GM12878 (cell line): ENCODE measurements around the gene FASTK. TPM values are rescaled to one million over a fixed set of nuclear protein-coding genes. Genes with fewer than 3 reads are reported as not detected.

Experiments
- ATAC-seq: fragments of 200-7000 bp; cut with Tn5 transposase; 3 replicates; pipeline ENCODE4 v1.9.1; 2020; ENCODE audit warnings: mild to moderate bottlenecking, moderate library complexity
- BruUV-seq: library from RNA; stranded (reverse); fragments of 400-500 nt; replicated peaks from 2 replicates; lab custom pipeline; 2021; lab: Mats Ljungman, UMichigan
- CTCF ChIA-PET: fragments of 300-600 bp; sonication (Branson Sonifier 250); formaldehyde crosslinking; extraction: SDS; loops from one replicate; lab custom pipeline; 2021; ENCODE audit warnings: inconsistent platforms; lab: Yijun Ruan, JAX
- POLR2A ChIA-PET: fragments of 350-600 bp; formaldehyde crosslinking; extraction: SDS; loops from one replicate; lab custom pipeline; 2021; ENCODE audit warnings: inconsistent platforms; lab: Charles Lee
- RAD21 ChIA-PET: fragments of 300-600 bp; sonication (Branson Sonifier 250); formaldehyde crosslinking; loops from one replicate; lab custom pipeline; 2023; ENCODE audit warnings: antibody characterized with exemption; ENCODE audit not compliant: unreplicated experiment; lab: Charles Lee
- SMC1A ChIA-PET: fragments of 300-600 bp; sonication (Branson Sonifier 250); formaldehyde crosslinking; loops from one replicate; lab custom pipeline; 2023; ENCODE audit not compliant: unreplicated experiment, uncharacterized antibody; lab: Charles Lee
- DNase-seq: peaks from one replicate; pipeline ENCODE4 v3.0.0-alpha.2; 2011; ENCODE audit warnings: low read depth, low spot score
- FAIRE-seq: peaks from 3 replicates; lab custom pipeline; 2011; peaks lifted over from hg19 to GRCh38; lab: Jason Lieb, UNC
- H2AFZ ChIP-seq: 2 replicates; pipeline ENCODE4 v1.6.0; 2011; ENCODE audit warnings: low read depth, low read length, control low read depth; ENCODE audit not compliant: control insufficient read depth
- H3K27ac ChIP-seq: 2 replicates; pipeline ENCODE4 v1.5.1; 2011; ENCODE audit warnings: control low read depth; ENCODE audit not compliant: control insufficient read depth, insufficient read depth
- H3K27me3 ChIP-seq, 2 experiments: replicated peaks in 1 of 2; 2 replicates each; pipeline versions ENCODE4 v1.6.0 to v1.6.1; 2011; ENCODE audit warnings: low read length in 1 of 2; ENCODE audit not compliant: control insufficient read depth in 2 of 2, insufficient read depth in 2 of 2
- H3K36me3 ChIP-seq, 2 experiments: 2 replicates each; pipeline ENCODE4 v1.5.1; 2011; ENCODE audit warnings: low read length in 1 of 2; ENCODE audit not compliant: control insufficient read depth in 2 of 2, insufficient read depth in 2 of 2
- H3K4me1 ChIP-seq: 2 replicates; pipeline ENCODE4 v1.6.1; 2011; ENCODE audit warnings: mild to moderate bottlenecking, low read length, moderate library complexity, mixed read lengths; ENCODE audit not compliant: control insufficient read depth, insufficient read depth
- H3K4me2 ChIP-seq: 2 replicates; pipeline ENCODE4 v1.6.0; 2011; ENCODE audit warnings: control low read depth; ENCODE audit not compliant: control insufficient read depth, insufficient read depth
- H3K4me3 ChIP-seq: fragments of 200-600 bp; sonication (generic); 2 replicates; pipeline ENCODE4 v1.5.1; 2016
- H3K79me2 ChIP-seq: 2 replicates; pipeline ENCODE4 v1.6.0; 2011; ENCODE audit warnings: low read length; ENCODE audit not compliant: control insufficient read depth, insufficient read depth
- H3K9ac ChIP-seq: 2 replicates; pipeline ENCODE4 v1.8.0; 2011; ENCODE audit warnings: low read length, control low read depth, mixed read lengths; ENCODE audit not compliant: control insufficient read depth, insufficient read depth
- H3K9me3 ChIP-seq: replicated peaks from 3 replicates; pipeline ENCODE4 v1.5.1; 2011; ENCODE audit warnings: mild to moderate bottlenecking, low read length; ENCODE audit not compliant: control insufficient read depth, insufficient read depth
- H4K20me1 ChIP-seq: 2 replicates; pipeline ENCODE4 v1.6.0; 2011; ENCODE audit not compliant: control insufficient read depth, insufficient read depth
- BACH1 ChIP-seq: fragments of 450-650 bp; IDR thresholded peaks from 2 replicates; pipeline ENCODE4 v1.6.1; 2017; ENCODE audit warnings: mild to moderate bottlenecking, borderline replicate concordance
- BHLHE40 ChIP-seq, 2 experiments: fragments of 450-650 bp in 1 of 2; IDR thresholded peaks; 2 replicates each; pipeline ENCODE4 v1.6.1; 2011 to 2017; ENCODE audit warnings: low read depth in 2 of 2, borderline replicate concordance in 1 of 2, improper control_type of control experiment in 1 of 2, low read length in 1 of 2, mild to moderate bottlenecking in 1 of 2
- CREM ChIP-seq: IDR thresholded peaks from 2 replicates; pipeline ENCODE4 v1.6.1; 2014; ENCODE audit warnings: antibody characterized with exemption, low read depth
- CTCF ChIP-seq, 3 experiments: IDR thresholded peaks in 2 of 3; conservative IDR thresholded peaks in 1 of 3; 2 replicates each; pipeline ENCODE4 v1.5.1; 2011; ENCODE audit warnings: low read depth in 3 of 3, low read length in 3 of 3, mild to moderate bottlenecking in 3 of 3, control low read depth in 2 of 3, moderate library complexity in 2 of 3, inconsistent platforms in 1 of 3, mixed read lengths in 1 of 3; ENCODE audit not compliant: control insufficient read depth in 2 of 3, insufficient read depth in 1 of 3; ENCODE audit errors: extremely low read depth in 1 of 3
- EED ChIP-seq: sonication (generic); IDR thresholded peaks from 2 replicates; pipeline ENCODE4 v1.6.1; 2016; ENCODE audit warnings: antibody characterized with exemption, low read depth
- HDAC6 ChIP-seq: fragments of 200-600 bp; sonication (generic); IDR thresholded peaks from one replicate; pipeline ENCODE4 v1.8.0; 2017; ENCODE audit warnings: antibody characterized with exemption; ENCODE audit not compliant: unreplicated experiment
- KLF5 ChIP-seq: fragments of 450-650 bp; IDR thresholded peaks from 2 replicates; pipeline ENCODE4 v1.6.1; 2014; ENCODE audit warnings: mild to moderate bottlenecking; ENCODE audit not compliant: partially characterized antibody
- MYB ChIP-seq: fragments of 150-350 bp; IDR thresholded peaks from 2 replicates; pipeline ENCODE4 v1.6.1; 2014; ENCODE audit warnings: mild to moderate bottlenecking, low read depth, low read length, borderline replicate concordance
- NR2C1 ChIP-seq: fragments of 450-650 bp; IDR thresholded peaks from 2 replicates; pipeline ENCODE4 v1.6.1; 2017; ENCODE audit warnings: antibody characterized with exemption, mild to moderate bottlenecking, moderate library complexity
- POLR2A ChIP-seq: IDR thresholded peaks from 2 replicates; pipeline ENCODE4 v1.6.1; 2011; ENCODE audit warnings: low read depth, mild to moderate bottlenecking, low read length
- RAD51 ChIP-seq: fragments of 450-650 bp; IDR thresholded peaks from 2 replicates; pipeline ENCODE4 v1.6.1; 2016; ENCODE audit warnings: moderate library complexity, mild to moderate bottlenecking, inconsistent platforms
- SIX5 ChIP-seq: IDR thresholded peaks from 2 replicates; pipeline ENCODE4 v1.6.1; 2011; ENCODE audit warnings: mild to moderate bottlenecking, low read depth, low read length, moderate library complexity; ENCODE audit not compliant: severe bottlenecking
- SREBF1 ChIP-seq: IDR thresholded peaks from 2 replicates; pipeline ENCODE4 v1.6.1; 2012; ENCODE audit warnings: mild to moderate bottlenecking, low read length
- STAT3 ChIP-seq: IDR thresholded peaks from 2 replicates; pipeline ENCODE4 v1.6.1; 2011; ENCODE audit warnings: low read depth, low read length, improper control_type of control experiment
- TBL1XR1 ChIP-seq: IDR thresholded peaks from 2 replicates; pipeline ENCODE4 v1.6.1; 2012; ENCODE audit warnings: low read depth, low read length, improper control_type of control experiment
- TCF7 ChIP-seq: IDR thresholded peaks from 2 replicates; pipeline ENCODE4 v1.6.1; 2014; ENCODE audit warnings: antibody characterized with exemption, borderline replicate concordance
- YY1 ChIP-seq: IDR thresholded peaks from 2 replicates; pipeline ENCODE4 v1.6.1; 2011; ENCODE audit warnings: low read depth, mild to moderate bottlenecking, low read length
- ZNF384 ChIP-seq: IDR thresholded peaks from 2 replicates; pipeline ENCODE4 v1.6.1; 2012; ENCODE audit warnings: low read depth, mild to moderate bottlenecking, low read length, improper control_type of control experiment, borderline replicate concordance
- ZSCAN29 ChIP-seq: fragments of 450-650 bp; IDR thresholded peaks from 2 replicates; pipeline ENCODE4 v1.6.1; 2017; ENCODE audit warnings: mild to moderate bottlenecking, moderate library complexity
- WGBS: methylation state at CpG from one replicate; pipeline ENCODE4 v1.1.6; 2016; ENCODE audit warnings: low lambda C conversion rate; ENCODE audit not compliant: insufficient replicate concordance, insufficient coverage; ENCODE audit errors: missing lambda C conversion rate; 5-methylcytosine and 5-hydroxymethylcytosine counted together
- in situ Hi-C: fragments of 300-500 bp; cut with MboI; formaldehyde crosslinking; loops from 9 replicates; pipeline ENCODE4 v1.14.3; 2018; ENCODE audit warnings: mixed read lengths
- intact Hi-C: fragments of 100-400 bp; cut with micrococcal nuclease; formaldehyde crosslinking; loops from one replicate; pipeline ENCODE4 v1.14.2; 2022; ENCODE audit not compliant: unreplicated experiment
- polyA plus RNA-seq, 11 experiments: library from polyadenylated mRNA; depleted of rRNA in 4 of 11; unstranded in 6 of 11; stranded (reverse) in 5 of 11; fragments of >200 nt; fragmentation: Nextera tagmentation in 4 of 11; fragmentation: Illumina TruSeq in 1 of 11; extraction: Ambion mirVana in 4 of 11; extraction: Trizol in 1 of 11; gene quantifications; 1 replicate in 1 of 11; 2 replicates in 10 of 11; pipeline versions ENCODE4 v1.2.1 to v1.2.3, GENCODE V29; 2011 to 2016; ENCODE audit warnings: inconsistent platforms in 2 of 11, missing spikeins in 2 of 11, low read depth in 1 of 11
- total RNA-seq, 4 experiments: library from RNA; depleted of rRNA in 3 of 4; stranded (reverse); fragments of >200 nt in 3 of 4; fragmentation: Illumina TruSeq in 1 of 4; extraction: Trizol in 1 of 4; gene quantifications; 2 replicates each; pipeline versions ENCODE4 v1.2.1 to v1.2.3, GENCODE V29; 2013 to 2021

Gene FASTK
- total and polyA plus RNA-seq, 10 of the 15 experiments (the other 5 are each of a cell fraction or from before 2014, with no cell fraction given): 0.19 to 102 (median 54.5) TPM

GRCh38 chr7:151128144-151128543, 47.5 kb upstream of the FASTK start:
- no TSS peak for BruUV-seq
- Histone ChIP-seq H3K4me2 (no peak overlapping the region), H3K9me3 (no peaks in the 10 kb centered on the region), H4K20me1 (no peaks in the 10 kb centered on the region), H3K9ac (no peak overlapping the region), H2AFZ (no peak overlapping the region), H3K36me3 (peaks cover 6 to 14% of the 10 kb centered on the region in 2 experiments; a peak in 3 of 4 replicates), H3K79me2 (no peaks in the 10 kb centered on the region), H3K27ac (no peak overlapping the region), H3K4me1 (no peaks in the 10 kb centered on the region), H3K4me3 (no peak overlapping the region), H3K27me3 (no peaks in the 10 kb centered on the region)
- CTCF ChIA-PET: no interaction called here
- FAIRE-seq: no peak
- intact Hi-C loops (no loop called here), in situ Hi-C loops (no loop called here)
- RAD21 ChIA-PET: no interaction called here
- ATAC-seq: no peak
- POLR2A ChIA-PET: no interaction called here
- WGBS: 81% methylated on average over 14 of the region's 14 CpGs
- SMC1A ChIA-PET: no interaction called here
- no peak for DNase-seq
- TF ChIP-seq EED (no peak), HDAC6 (no peak), BACH1 (no peak), RAD51 (no peak), SREBF1 (no peak), NR2C1 (no peak)

GRCh38 chr7:151126491-151127137, 46.0 kb upstream of the FASTK start:
- DNase-seq: no peak
- intact Hi-C loops: no loop called here
- Histone ChIP-seq H3K36me3 (peaks cover 6 to 14% of the 10 kb centered on the region in 2 experiments; a peak in 3 of 4 replicates), H3K9me3 (no peaks in the 10 kb centered on the region), H3K27ac (no peak overlapping the region), H3K4me1 (no peaks in the 10 kb centered on the region), H3K79me2 (no peaks in the 10 kb centered on the region), H3K27me3 (no peaks in the 10 kb centered on the region), H2AFZ (no peak overlapping the region), H4K20me1 (no peaks in the 10 kb centered on the region), H3K9ac (no peak overlapping the region), H3K4me3 (no peak overlapping the region), H3K4me2 (no peak overlapping the region)
- CTCF ChIA-PET: no interaction called here
- RAD21 ChIA-PET: no interaction called here
- BruUV-seq: no TSS peak
- SMC1A ChIA-PET: no interaction called here
- in situ Hi-C loops: no loop called here
- no peak for FAIRE-seq
- ATAC-seq: no peak
- 77% methylated on average over 13 of the region's 19 CpGs for WGBS
- POLR2A ChIA-PET: no interaction called here
- TF ChIP-seq CTCF (IDR thresholded peaks at IDR 0.05 in 2 of 3, conservative IDR thresholded peaks at IDR 0.05 in 1 of 3; ENCODE audit: control insufficient read depth in 2 of 3, extremely low read depth in 1 of 3, insufficient read depth in 1 of 3, low read depth in 3 of 3, low read length in 3 of 3) (no peak), MYB (no peak), SIX5 (no peak), ZSCAN29 (no peak), CREM (no peak), ZNF384 (no peak), TBL1XR1 (no peak), BACH1 (no peak), YY1 (no peak), POLR2A (no peak), BHLHE40 (IDR thresholded peaks at IDR 0.05; ENCODE audit: borderline replicate concordance in 1 of 2, low read depth in 2 of 2, low read length in 1 of 2) (no peak), TCF7 (no peak), SREBF1 (no peak), STAT3 (no peak), KLF5 (no peak)
